Gastroesophageal sphincter (tissue), 3 donors: ENCODE results near the gene UBE2N.

ENCODE experiments used
- EP300 ChIP-seq: sonication (generic); formaldehyde crosslinking; IDR thresholded peaks from one replicate; pipeline ENCODE4 v1.6.1; 2017; ENCODE audit warnings: antibody characterized with exemption, mild to moderate bottlenecking
- POLR2A ChIP-seq, 2 donors: fragments of 450-650 bp; IDR thresholded peaks; one replicate each; pipeline ENCODE4 v1.6.1; 2017; ENCODE audit warnings: antibody characterized with exemption in 2 of 2, mild to moderate bottlenecking in 2 of 2, moderate library complexity in 1 of 2
- POLR2AphosphoS5 ChIP-seq: sonication (generic); formaldehyde crosslinking; IDR thresholded peaks from one replicate; pipeline ENCODE4 v1.6.1; 2017; ENCODE audit warnings: antibody characterized with exemption
- TF ChIP-seq, protein P1 (sequence below), 4 experiments: fragments of 200-600 bp in 2 of 4; fragments of 450-650 bp in 2 of 4; sonication (generic) in 1 of 4; IDR thresholded peaks; one replicate each; pipeline ENCODE4 v1.5.1; 2017 to 2019; ENCODE audit warnings: antibody characterized with exemption in 4 of 4, mild to moderate bottlenecking in 2 of 4, moderate library complexity in 2 of 4

GRCh38 chr12:93443576-93443975, 1.8 kb upstream of the UBE2N start:
- TF ChIP-seq, protein P1, sequence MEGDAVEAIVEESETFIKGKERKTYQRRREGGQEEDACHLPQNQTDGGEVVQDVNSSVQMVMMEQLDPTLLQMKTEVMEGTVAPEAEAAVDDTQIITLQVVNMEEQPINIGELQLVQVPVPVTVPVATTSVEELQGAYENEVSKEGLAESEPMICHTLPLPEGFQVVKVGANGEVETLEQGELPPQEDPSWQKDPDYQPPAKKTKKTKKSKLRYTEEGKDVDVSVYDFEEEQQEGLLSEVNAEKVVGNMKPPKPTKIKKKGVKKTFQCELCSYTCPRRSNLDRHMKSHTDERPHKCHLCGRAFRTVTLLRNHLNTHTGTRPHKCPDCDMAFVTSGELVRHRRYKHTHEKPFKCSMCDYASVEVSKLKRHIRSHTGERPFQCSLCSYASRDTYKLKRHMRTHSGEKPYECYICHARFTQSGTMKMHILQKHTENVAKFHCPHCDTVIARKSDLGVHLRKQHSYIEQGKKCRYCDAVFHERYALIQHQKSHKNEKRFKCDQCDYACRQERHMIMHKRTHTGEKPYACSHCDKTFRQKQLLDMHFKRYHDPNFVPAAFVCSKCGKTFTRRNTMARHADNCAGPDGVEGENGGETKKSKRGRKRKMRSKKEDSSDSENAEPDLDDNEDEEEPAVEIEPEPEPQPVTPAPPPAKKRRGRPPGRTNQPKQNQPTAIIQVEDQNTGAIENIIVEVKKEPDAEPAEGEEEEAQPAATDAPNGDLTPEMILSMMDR (IDR thresholded peaks at IDR 0.05): no peak
- TF ChIP-seq POLR2AphosphoS5: no peak
- TF ChIP-seq EP300: no peak
- TF ChIP-seq POLR2A (IDR thresholded peaks at IDR 0.05): no peak
